HepG2 (cell line): Measurements from ENCODE around the gene DCLRE1C.
"Not testable (repeated sequence)": the region's sequence is repeated elsewhere in the genome, so short reads cannot be mapped to it uniquely, and the experiment has no call there.

ENCODE experiments used
- BRCA1 ChIP-seq: sonication (generic); formaldehyde crosslinking; IDR thresholded peaks from 2 replicates; pipeline ENCODE4 v1.4.0; 2020; ENCODE audit warnings: missing genetic modification reagents
- CTCF ChIP-seq: sonication (generic); formaldehyde crosslinking; IDR thresholded peaks from 2 replicates; pipeline ENCODE4 v1.5.0; 2020; ENCODE audit warnings: mild to moderate bottlenecking, missing genetic modification reagents, moderate library complexity
- KLF6 ChIP-seq: IDR thresholded peaks from 2 replicates; pipeline ENCODE4 v1.8.0; 2016; ENCODE audit warnings: missing biosample characterization, missing genetic modification reagents
- MLXIP ChIP-seq: sonication (generic); formaldehyde crosslinking; IDR thresholded peaks from 2 replicates; pipeline ENCODE4 v1.9.0; 2021; ENCODE audit warnings: missing genetic modification reagents, borderline replicate concordance
- POLR2A ChIP-seq, 2 experiments: IDR thresholded peaks; 2 replicates each; pipeline ENCODE4 v1.6.1; 2011; ENCODE audit warnings: low read depth in 2 of 2, low read length in 2 of 2, mild to moderate bottlenecking in 1 of 2, moderate library complexity in 1 of 2; ENCODE audit not compliant: insufficient read depth in 1 of 2
- RFX5 ChIP-seq: IDR thresholded peaks from 2 replicates; pipeline ENCODE4 v1.6.1; 2011; ENCODE audit warnings: low read depth, low read length, improper control_type of control experiment
- STAG1 ChIP-seq: sonication (generic); formaldehyde crosslinking; IDR thresholded peaks from 2 replicates; pipeline ENCODE4 v1.4.0; 2020; ENCODE audit warnings: missing genetic modification reagents
- ZBTB21 ChIP-seq: sonication (generic); formaldehyde crosslinking; IDR thresholded peaks from 2 replicates; pipeline ENCODE4 v1.4.0; 2020; ENCODE audit warnings: missing genetic modification reagents
- ZNF512 ChIP-seq: sonication (generic); formaldehyde crosslinking; IDR thresholded peaks from 2 replicates; pipeline ENCODE4 v1.4.0; 2020; ENCODE audit warnings: mild to moderate bottlenecking, missing genetic modification reagents
- ZNF7 ChIP-seq: IDR thresholded peaks from 2 replicates; pipeline ENCODE4 v1.6.1; 2016; ENCODE audit warnings: missing biosample characterization, missing genetic modification reagents

GRCh38 chr10:14938971-14939370, 14.9 kb downstream of the DCLRE1C start:
- TF ChIP-seq POLR2A (IDR thresholded peaks at IDR 0.05; ENCODE audit: insufficient read depth in 1 of 2, low read depth in 2 of 2, low read length in 2 of 2); STAG1 (CRISPR knock-in tag); MLXIP; ZBTB21 (CRISPR knock-in tag); KLF6 (CRISPR knock-in tag); RFX5; CTCF (CRISPR knock-in tag); BRCA1 (CRISPR knock-in tag); ZNF512 (CRISPR knock-in tag); ZNF7 (CRISPR knock-in tag): not testable (repeated sequence)
